Gastroesophageal sphincter (tissue), 4 donors: Measurements from ENCODE around the gene CA9. TPM values are rescaled to one million over a fixed set of nuclear protein-coding genes. Genes with fewer than 3 reads are reported as not detected.

ENCODE experiments used
- ATAC-seq: fragments of 150-250 bp; one replicate; pipeline ENCODE4 v1.9.1; 2016; ENCODE audit warnings: mild to moderate bottlenecking, moderate library complexity
- H3K27ac ChIP-seq, 4 donors: fragments of 200-600 bp; sonication (generic) in 3 of 4; 1 replicate in 3 of 4; 2 replicates in 1 of 4; pipeline ENCODE4 v1.5.1; 2016 to 2019
- H3K27me3 ChIP-seq: fragments of 200-600 bp; sonication (generic); one replicate; pipeline ENCODE4 v1.5.1; 2019
- H3K36me3 ChIP-seq, 2 donors: fragments of 200-600 bp; sonication (generic); one replicate each; pipeline ENCODE4 v1.5.1; 2019; ENCODE audit warnings: control low read depth in 1 of 2
- H3K4me1 ChIP-seq, 3 donors: fragments of 200-600 bp; sonication (generic); 1 replicate in 2 of 3; 2 replicates in 1 of 3; pipeline ENCODE4 v1.5.1; 2016 to 2019; ENCODE audit warnings: control low read depth in 2 of 3
- H3K4me3 ChIP-seq, 2 donors: fragments of 200-600 bp; sonication (generic); one replicate each; pipeline ENCODE4 v1.5.1; 2019; ENCODE audit warnings: mild to moderate bottlenecking in 1 of 2, moderate library complexity in 1 of 2
- H3K9me3 ChIP-seq, 3 donors: fragments of 200-600 bp; sonication (generic); one replicate each; pipeline ENCODE4 v1.5.1; 2017 to 2019; ENCODE audit warnings: control low read depth in 2 of 3
- CTCF ChIP-seq, 4 experiments: fragments of 200-600 bp in 2 of 4; fragments of 450-650 bp in 2 of 4; sonication (generic) in 1 of 4; IDR thresholded peaks; one replicate each; pipeline ENCODE4 v1.5.1; 2017 to 2019; ENCODE audit warnings: antibody characterized with exemption in 4 of 4, mild to moderate bottlenecking in 2 of 4, moderate library complexity in 2 of 4
- EP300 ChIP-seq: sonication (generic); formaldehyde crosslinking; IDR thresholded peaks from one replicate; pipeline ENCODE4 v1.6.1; 2017; ENCODE audit warnings: antibody characterized with exemption, mild to moderate bottlenecking
- POLR2A ChIP-seq, 2 donors: fragments of 450-650 bp; IDR thresholded peaks; one replicate each; pipeline ENCODE4 v1.6.1; 2017; ENCODE audit warnings: antibody characterized with exemption in 2 of 2, mild to moderate bottlenecking in 2 of 2, moderate library complexity in 1 of 2
- POLR2AphosphoS5 ChIP-seq: sonication (generic); formaldehyde crosslinking; IDR thresholded peaks from one replicate; pipeline ENCODE4 v1.6.1; 2017; ENCODE audit warnings: antibody characterized with exemption
- WGBS, 2 donors: methylation state at CpG; one replicate each; pipeline ENCODE4 v1.1.5; 2018; ENCODE audit warnings: low coverage in 1 of 2; 5-methylcytosine and 5-hydroxymethylcytosine counted together
- total RNA-seq, 4 donors: library from RNA; depleted of rRNA; stranded (reverse); fragments of >200 nt; gene quantifications; one replicate each; pipeline ENCODE4 v1.1.0, GENCODE V29; 2016

The CA9 gene
- total RNA-seq, 4 donors from 2014 or later = 3.9 TPM; not detected in 3

- no peak for ATAC-seq
- Histone ChIP-seq H3K4me1 (peaks cover 0 to 64% (median 8%) of the 10 kb centered on the region in 3 donors), H3K27me3 (no peaks in the 10 kb centered on the region), H3K9me3 (no peaks in the 10 kb centered on the region), H3K36me3 (peaks cover 0 to 11% of the 10 kb centered on the region in 2 donors), H3K27ac (peak overlapping the region; percentile 94 to 100 (median 100)), H3K4me3 (peak overlapping the region; percentile 70 to 97)
- WGBS, 2 donors = 0 to 8% methylated on average over 2 of the region's 2 CpGs
- no peak for TF ChIP-seq POLR2A (IDR thresholded peaks at IDR 0.05)
- no peak for TF ChIP-seq POLR2AphosphoS5
- no peak for TF ChIP-seq EP300
- TF ChIP-seq CTCF (IDR thresholded peaks at IDR 0.05) = no peak
These were observed 14.8 kb upstream of the CA9 start for GRCh38 chr9:35658968-35659220.

- Histone ChIP-seq H3K9me3 (no peaks in the 10 kb centered on the region), H3K27me3 (no peaks in the 10 kb centered on the region), H3K27ac (peak overlapping the region; percentile 94 to 100 (median 100)), H3K4me1 (peaks cover 0 to 69% (median 8%) of the 10 kb centered on the region in 3 donors), H3K4me3 (peak overlapping the region; percentile 70 to 97), H3K36me3 (peaks cover 0 to 11% of the 10 kb centered on the region in 2 donors)
- WGBS, 2 donors = 14 to 35% methylated on average over 3 of the region's 3 CpGs
- peak; percentile 14 for ATAC-seq
- no peak for TF ChIP-seq CTCF (IDR thresholded peaks at IDR 0.05)
- TF ChIP-seq EP300 = peak; percentile 64
- TF ChIP-seq POLR2AphosphoS5 = peak; percentile 93
- TF ChIP-seq POLR2A (IDR thresholded peaks at IDR 0.05) = peak; percentile 25 to 41
These were observed 14.4 kb upstream of the CA9 start for GRCh38 chr9:35659340-35659739.

- ATAC-seq = peak; percentile 3
- Histone ChIP-seq H3K27me3 (no peaks in the 10 kb centered on the region), H3K4me1 (peaks cover 0 to 85% (median 17%) of the 10 kb centered on the region in 3 donors), H3K36me3 (peaks cover 0 to 11% of the 10 kb centered on the region in 2 donors), H3K27ac (peak overlapping the region; percentile 94 to 100 (median 100)), H3K4me3 (peak overlapping the region in 1 of 2 donors; percentile 97), H3K9me3 (no peaks in the 10 kb centered on the region)
- WGBS, 2 donors = 2 to 37% methylated on average over 7 to 8 of the region's 9 CpGs
- TF ChIP-seq POLR2A (IDR thresholded peaks at IDR 0.05) (peak; percentile 46 to 62), POLR2AphosphoS5 (peak; percentile 74), CTCF (IDR thresholded peaks at IDR 0.05) (peak in 3 of 4 experiments; percentile 48 to 74 (median 62)), EP300 (no peak)
These were observed 12.7 kb upstream of the CA9 start for GRCh38 chr9:35660966-35661415.

- Histone ChIP-seq H3K36me3 (peaks cover 0 to 11% of the 10 kb centered on the region in 2 donors), H3K4me3 (no peak overlapping the region), H3K27me3 (no peaks in the 10 kb centered on the region), H3K4me1 (peaks cover 0 to 84% (median 17%) of the 10 kb centered on the region in 3 donors), H3K27ac (peak overlapping the region; percentile 94 to 100 (median 100)), H3K9me3 (no peaks in the 10 kb centered on the region)
- WGBS, 2 donors = 8 to 29% methylated on average over 1 of the region's 3 CpGs
- TF ChIP-seq POLR2AphosphoS5 = peak; percentile 29
- TF ChIP-seq EP300 = no peak
- no peak for ATAC-seq
These were observed 11.9 kb upstream of the CA9 start for GRCh38 chr9:35661756-35662350.

- Histone ChIP-seq H3K9me3 (no peaks in the 10 kb centered on the region), H3K27me3 (no peaks in the 10 kb centered on the region), H3K36me3 (peaks cover 0 to 11% of the 10 kb centered on the region in 2 donors), H3K4me1 (peaks cover 0 to 78% (median 17%) of the 10 kb centered on the region in 3 donors), H3K27ac (peak overlapping the region; percentile 94 to 100 (median 100)), H3K4me3 (no peak overlapping the region)
- no peak for ATAC-seq
- WGBS, 2 donors = 84 to 91% methylated on average over 4 to 5 of the region's 7 CpGs
- TF ChIP-seq POLR2AphosphoS5 (peak; percentile 21), EP300 (no peak), POLR2A (IDR thresholded peaks at IDR 0.05) (no peak)
These were observed 11.3 kb upstream of the CA9 start for GRCh38 chr9:35662437-35662836.
